H1 (cell line): ENCODE results near the gene ZAR1. TPM values are rescaled to one million over a fixed set of nuclear protein-coding genes. Genes with fewer than 3 reads are reported as not detected.

ENCODE experiments used
- CTCF ChIA-PET: fragments of 300-600 bp; sonication (Branson Sonifier 250); formaldehyde crosslinking; loops from one replicate; lab custom pipeline; 2021; ENCODE audit not compliant: partially characterized antibody; lab: Charles Lee
- POLR2A ChIA-PET: fragments of 300-600 bp; sonication (Branson Sonifier 250); formaldehyde crosslinking; loops from one replicate; lab custom pipeline; 2021; ENCODE audit warnings: inconsistent platforms; ENCODE audit not compliant: partially characterized antibody; lab: Charles Lee
- DNase-seq, 2 experiments: peaks; one replicate each; pipeline versions ENCODE4 v3.0.0 to v3.0.0-alpha.2; 2010 to 2022; ENCODE audit warnings: low spot score in 2 of 2, low read depth in 1 of 2, mixed read lengths in 1 of 2
- FAIRE-seq: peaks from 2 replicates; lab custom pipeline; 2011; peaks lifted over from hg19 to GRCh38; lab: Jason Lieb, UNC
- H2AFZ ChIP-seq: 2 replicates; pipeline ENCODE4 v1.8.1; 2012; ENCODE audit warnings: low read length, inconsistent platforms
- H2AK5ac ChIP-seq: 2 replicates; pipeline ENCODE4 v1.6.1; 2013; ENCODE audit warnings: low read depth, low read length
- H2BK120ac ChIP-seq: replicated peaks from 2 replicates; pipeline ENCODE3; 2013; ENCODE audit warnings: low read depth, low read length, inconsistent platforms
- H2BK12ac ChIP-seq: 2 replicates; pipeline ENCODE4 v1.6.1; 2013; ENCODE audit warnings: low read depth, low read length
- H2BK15ac ChIP-seq: 2 replicates; pipeline ENCODE4 v1.6.1; 2013; ENCODE audit warnings: low read length
- H2BK20ac ChIP-seq: 2 replicates; pipeline ENCODE4 v1.6.1; 2013; ENCODE audit warnings: low read length
- H2BK5ac ChIP-seq: 2 replicates; pipeline ENCODE4 v1.6.1; 2013; ENCODE audit warnings: low read depth, low read length
- H3K14ac ChIP-seq: 2 replicates; pipeline ENCODE4 v1.6.1; 2013; ENCODE audit warnings: inconsistent platforms; ENCODE audit not compliant: insufficient read length
- H3K18ac ChIP-seq: 2 replicates; pipeline ENCODE4 v1.6.1; 2013; ENCODE audit warnings: low read length; ENCODE audit errors: extremely low read depth
- H3K23ac ChIP-seq: 2 replicates; pipeline ENCODE4 v1.6.1; 2013; ENCODE audit warnings: inconsistent platforms; ENCODE audit not compliant: insufficient read length
- H3K23me2 ChIP-seq: 2 replicates; pipeline ENCODE4 v1.6.1; 2013; ENCODE audit warnings: low read depth, low read length
- H3K27ac ChIP-seq: 2 replicates; pipeline ENCODE4 v1.6.1; 2011; ENCODE audit warnings: low read depth, low read length, inconsistent platforms
- H3K27me3 ChIP-seq, 4 experiments: replicated peaks in 1 of 4; 1 replicate in 1 of 4; 2 replicates in 3 of 4; pipeline versions ENCODE4 v1.6.1 to v1.8.1; 2011 to 2013; ENCODE audit warnings: low read length in 3 of 4, mild to moderate bottlenecking in 3 of 4, inconsistent platforms in 2 of 4, mixed read lengths in 2 of 4, moderate library complexity in 1 of 4; ENCODE audit not compliant: control insufficient read depth in 3 of 4, insufficient read depth in 3 of 4; ENCODE audit errors: extremely low read depth in 1 of 4
- H3K36me3 ChIP-seq, 4 experiments: 2 replicates each; pipeline versions ENCODE4 v1.6.1 to v1.8.1; 2011 to 2013; ENCODE audit warnings: mild to moderate bottlenecking in 4 of 4, low read length in 3 of 4, moderate library complexity in 2 of 4, control low read depth in 1 of 4, inconsistent platforms in 1 of 4; ENCODE audit not compliant: insufficient read depth in 4 of 4, control insufficient read depth in 2 of 4
- H3K4ac ChIP-seq: replicated peaks from 2 replicates; pipeline ENCODE3; 2013; ENCODE audit warnings: low read length, low read depth, mixed read lengths, inconsistent platforms; ENCODE audit not compliant: insufficient read length
- H3K4me1 ChIP-seq, 4 experiments: replicated peaks in 1 of 4; 1 replicate in 1 of 4; 2 replicates in 3 of 4; pipeline versions ENCODE4 v1.6.1 to v1.8.1; 2011 to 2013; ENCODE audit warnings: low read length in 3 of 4, inconsistent platforms in 2 of 4, mixed read lengths in 1 of 4; ENCODE audit not compliant: insufficient read depth in 4 of 4, control insufficient read depth in 3 of 4
- H3K4me2 ChIP-seq, 2 experiments: 2 replicates each; pipeline versions ENCODE4 v1.6.1 to v1.8.1; 2011 to 2013; ENCODE audit warnings: low read depth in 2 of 2, low read length in 2 of 2, control low read depth in 1 of 2, inconsistent platforms in 1 of 2, mild to moderate bottlenecking in 1 of 2; ENCODE audit not compliant: insufficient read depth in 1 of 2
- H3K4me3 ChIP-seq, 4 experiments: fragments of 200-600, 300-600 bp in 1 of 4; sonication (generic), shearing (Covaris generic), sonication (Bioruptor Twin) in 1 of 4; 2 replicates each; pipeline versions ENCODE4 v1.5.1 to v1.8.1; 2011 to 2016; ENCODE audit warnings: low read length in 4 of 4, low read depth in 3 of 4, control low read depth in 2 of 4, inconsistent platforms in 2 of 4, mild to moderate bottlenecking in 2 of 4, mixed read lengths in 1 of 4, moderate library complexity in 1 of 4; ENCODE audit not compliant: insufficient read depth in 2 of 4; ENCODE audit errors: extremely low read depth in 1 of 4
- H3K56ac ChIP-seq: replicated peaks from 2 replicates; pipeline ENCODE3; 2013; ENCODE audit warnings: low read depth, mild to moderate bottlenecking, mixed read lengths, low read length, inconsistent platforms; ENCODE audit not compliant: insufficient read length
- H3K79me1 ChIP-seq: 2 replicates; pipeline ENCODE4 v1.6.1; 2013; ENCODE audit warnings: low read depth, low read length, control low read depth
- H3K79me2 ChIP-seq, 2 experiments: 2 replicates each; pipeline versions ENCODE4 v1.6.1 to v1.8.1; 2012 to 2013; ENCODE audit warnings: low read length in 2 of 2, mild to moderate bottlenecking in 2 of 2, inconsistent platforms in 1 of 2; ENCODE audit not compliant: insufficient read depth in 2 of 2, control insufficient read depth in 1 of 2
- H3K9ac ChIP-seq, 4 experiments: replicated peaks in 1 of 4; 1 replicate in 1 of 4; 2 replicates in 3 of 4; pipeline versions ENCODE4 v1.6.1 to v1.8.1; 2011 to 2013; ENCODE audit warnings: low read depth in 3 of 4, low read length in 3 of 4, control low read depth in 2 of 4, mild to moderate bottlenecking in 2 of 4, moderate library complexity in 2 of 4, inconsistent platforms in 1 of 4; ENCODE audit errors: extremely low read depth in 1 of 4
- H3K9me3 ChIP-seq, 2 experiments: 2 replicates each; pipeline versions ENCODE4 v1.6.1 to v1.8.1; 2012 to 2013; ENCODE audit warnings: mild to moderate bottlenecking in 2 of 2, moderate library complexity in 2 of 2, control low read depth in 1 of 2, inconsistent platforms in 1 of 2, low read depth in 1 of 2, low read length in 1 of 2, mixed read lengths in 1 of 2; ENCODE audit not compliant: insufficient read depth in 2 of 2
- H4K20me1 ChIP-seq, 2 experiments: replicated peaks in 1 of 2; 2 replicates each; pipeline versions ENCODE3 to v1.8.1; 2011 to 2013; ENCODE audit warnings: inconsistent platforms in 2 of 2, low read length in 2 of 2, mild to moderate bottlenecking in 1 of 2; ENCODE audit not compliant: insufficient read depth in 2 of 2, control insufficient read depth in 1 of 2
- H4K5ac ChIP-seq: 2 replicates; pipeline ENCODE4 v1.6.1; 2013; ENCODE audit warnings: low read length, low read depth, mixed read lengths, inconsistent platforms; ENCODE audit not compliant: insufficient read length
- H4K8ac ChIP-seq: 2 replicates; pipeline ENCODE4 v1.8.0; 2013; ENCODE audit warnings: mild to moderate bottlenecking, moderate library complexity, low read length, inconsistent platforms; ENCODE audit not compliant: insufficient read depth; ENCODE audit errors: extremely low read depth
- H4K91ac ChIP-seq: replicated peaks from 2 replicates; pipeline ENCODE3; 2013; ENCODE audit warnings: low read length, mixed read lengths, inconsistent platforms; ENCODE audit not compliant: insufficient read length
- SAP30 ChIP-seq: fragments of 300-600 bp; sonication (generic); IDR thresholded peaks from 2 replicates; pipeline ENCODE4 v1.7.1; 2012; ENCODE audit warnings: low read length, moderate library complexity, mild to moderate bottlenecking, inconsistent platforms; ENCODE audit not compliant: insufficient read depth, insufficient replicate concordance
- SP4 ChIP-seq: IDR thresholded peaks from 2 replicates; pipeline ENCODE4 v1.6.1; 2012; ENCODE audit warnings: low read length, inconsistent platforms
- WGBS, 2 experiments: shearing (Covaris generic) in 1 of 2; methylation state at CpG; one replicate each; pipeline versions ENCODE4 v1.1.6 to v1.1.7; 2013 to 2015; ENCODE audit warnings: low lambda C conversion rate in 2 of 2, mixed read lengths in 2 of 2, inconsistent platforms in 1 of 2, low coverage in 1 of 2, missing lambda C conversion rate in 1 of 2; ENCODE audit not compliant: insufficient replicate concordance in 2 of 2, insufficient coverage in 1 of 2, insufficient read length in 1 of 2; ENCODE audit errors: extremely low coverage in 1 of 2, missing lambda C conversion rate in 1 of 2; 5-methylcytosine and 5-hydroxymethylcytosine counted together
- polyA plus RNA-seq, 7 experiments: library from polyadenylated mRNA; depleted of rRNA in 3 of 7; stranded (reverse) in 5 of 7; unstranded in 2 of 7; fragments of >200 nt in 5 of 7; fragments of 200-250 nt in 2 of 7; gene quantifications; 1 replicate in 5 of 7; 2 replicates in 1 of 7; 4 replicates in 1 of 7; pipeline versions ENCODE4 v1.2.1 to v1.2.3, GENCODE V29; 2011 to 2013; ENCODE audit warnings: missing spikeins in 2 of 7, mixed read lengths in 2 of 7
- total RNA-seq: library from RNA; stranded (reverse); fragmentation: NEBNext Ultra II Directional; extraction: Animal tissue kit (Norgen Biotek cat#: 25700); gene quantifications from 2 replicates; pipeline ENCODE4 v1.2.1, GENCODE V29; 2021

The ZAR1 gene
- total and polyA plus RNA-seq, 2 of the 8 experiments (the other 6 are each of a cell fraction or from before 2014, with no cell fraction given), result 0.33 to 0.78 TPM

GRCh38 chr4:48450740-48451139 is 39.3 kb upstream of the ZAR1 start:
- FAIRE-seq (no peak), DNase-seq (no peak)
- H4K8ac ChIP-seq, result no peak overlapping the region; the same call in 1 of the 2 replicates
- ChIA-PET POLR2A (interaction anchor here (0.6 kb wide), 1 partner anchor 18 kb away, joined by 3 read pairs; no protein-coding TSS in a partner anchor), CTCF (no interaction called here)
- H3K23me2 ChIP-seq, result no peaks in the 10 kb centered on the region
- no peaks in the 10 kb centered on the region for H3K27me3 ChIP-seq
- H2BK12ac ChIP-seq, result no peak overlapping the region
- H3K4me2 ChIP-seq, result no peak overlapping the region
- no peak overlapping the region for H3K23ac ChIP-seq
- H3K79me1 ChIP-seq, result no peaks in the 10 kb centered on the region
- H3K14ac ChIP-seq, result no peak overlapping the region
- TF ChIP-seq SP4, result no peak
- no peak for TF ChIP-seq SAP30
- H3K18ac ChIP-seq, result no peak overlapping the region
- no peak overlapping the region for H2AK5ac ChIP-seq
- H3K4me1 ChIP-seq, result no peaks in the 10 kb centered on the region
- no peak overlapping the region for H3K27ac ChIP-seq
- no peak overlapping the region for H2BK15ac ChIP-seq
- H3K56ac ChIP-seq, result no peak overlapping the region
- H3K36me3 ChIP-seq, result no peaks in the 10 kb centered on the region
- H4K91ac ChIP-seq, result no peak overlapping the region
- H2BK20ac ChIP-seq, result no peak overlapping the region
- H2BK120ac ChIP-seq, result no peak overlapping the region
- no peak overlapping the region for H3K4ac ChIP-seq
- H3K79me2 ChIP-seq, result no peaks in the 10 kb centered on the region
- H2AFZ ChIP-seq, result no peak overlapping the region
- H3K4me3 ChIP-seq, result no peak overlapping the region
- peak overlapping the region in 1 of 4 experiments; percentile 37; a peak in 1 of 7 replicates for H3K9ac ChIP-seq
- no peak overlapping the region for H4K5ac ChIP-seq
- H4K20me1 ChIP-seq, result no peaks in the 10 kb centered on the region
- no peaks in the 10 kb centered on the region for H3K9me3 ChIP-seq
- no peak overlapping the region for H2BK5ac ChIP-seq
- 95% methylated on average over 3 of the region's 3 CpGs; no CpG with 5 or more reads in 1 of the 2 experiments for WGBS, 2 experiments
